Measurements from ENCODE around the gene ADGRB2. TPM values are rescaled to one million over a fixed set of nuclear protein-coding genes. Genes with fewer than 3 reads are reported as not detected.

ADGRB2 gene
- total RNA-seq, 1 experiment from 2014 or later: 10.9 TPM

DNA sequence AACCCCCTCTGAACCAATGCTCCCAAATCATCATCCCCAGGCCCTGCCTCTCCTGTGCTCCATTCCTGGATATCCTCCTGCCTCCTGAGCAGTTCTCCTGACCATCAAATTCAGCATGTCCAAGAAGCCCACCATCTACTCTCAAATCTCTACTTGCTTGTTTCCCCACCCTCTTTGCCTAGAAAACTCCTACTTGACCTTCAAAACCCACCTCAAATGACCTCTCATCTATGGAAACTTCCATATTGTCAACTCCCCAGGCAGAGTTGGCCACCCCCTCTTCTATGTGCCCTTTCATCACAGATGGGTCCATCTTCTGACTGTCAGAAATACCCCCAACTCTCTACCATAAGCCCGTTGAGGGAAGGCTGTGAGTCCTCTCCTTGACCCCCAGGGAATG, 16.8 kb downstream of the ADGRB2 start:
- Histone ChIP-seq H3K56ac (ENCODE audit: insufficient read length, low read depth, low read length) (no peak overlapping the region), H3K27me3 (ENCODE audit: insufficient read depth, low read length) (no peaks in the 10 kb centered on the region), H4K8ac (replicated peaks; ENCODE audit: insufficient read length, low read depth, low read length) (no peak overlapping the region), H3K14ac (ENCODE audit: insufficient read depth, low read length) (no peak overlapping the region), H2BK20ac (ENCODE audit: low read depth, low read length, poor library complexity, severe bottlenecking) (no peak overlapping the region), H3K27ac (ENCODE audit: insufficient read length, low read depth, low read length) (no peak overlapping the region), H2BK12ac (ENCODE audit: insufficient read length, low read depth, low read length) (no peak overlapping the region), H2BK5ac (ENCODE audit: insufficient read length, low read length) (no peak overlapping the region), H3K23me2 (ENCODE audit: insufficient read length, low read depth, low read length, poor library complexity, severe bottlenecking) (no peaks in the 10 kb centered on the region), H2AFZ (ENCODE audit: low read length) (no peak overlapping the region), H3T11ph (ENCODE audit: low read length) (no peak overlapping the region), H3K23ac (ENCODE audit: insufficient read length, low read depth, low read length) (no peak overlapping the region), H2BK120ac (ENCODE audit: low read depth, low read length, poor library complexity, severe bottlenecking) (no peak overlapping the region), H4K5ac (ENCODE audit: insufficient read length, low read depth, low read length) (no peak overlapping the region), H3K79me1 (ENCODE audit: insufficient read depth, low read depth, low read length, poor library complexity, severe bottlenecking) (no peaks in the 10 kb centered on the region), H3K9me3 (ENCODE audit: control insufficient read depth, low read depth, low read length) (no peaks in the 10 kb centered on the region), H3K9ac (ENCODE audit: extremely low read depth, insufficient read length, low read length) (no peak overlapping the region), H3K79me2 (ENCODE audit: insufficient read depth, low read length) (no peaks in the 10 kb centered on the region), H2AK5ac (ENCODE audit: insufficient read length, low read length) (no peak overlapping the region), H4K91ac (ENCODE audit: insufficient read length, low read depth, low read length) (no peak overlapping the region), H4K20me1 (ENCODE audit: control insufficient read depth, insufficient read depth, insufficient read length) (no peaks in the 10 kb centered on the region), H3K4me2 (ENCODE audit: insufficient read depth, insufficient read length, low read length) (no peak overlapping the region), H3K18ac (ENCODE audit: insufficient read length, low read depth, low read length) (no peak overlapping the region), H2BK15ac (ENCODE audit: low read depth, low read length) (no peak overlapping the region), H3K4ac (ENCODE audit: low read depth, low read length) (no peak overlapping the region), H3K4me1 (ENCODE audit: insufficient read depth, low read length) (peaks cover 7% of the 10 kb centered on the region; the same call in 1 of the 2 replicates)
- 0 out of 2 replicates have a peak, but pooled peaks cover 2% of the 10 kb centered on the region for H3K27me3 Mint-ChIP-seq (ENCODE audit: low read depth)
- WGBS (ENCODE audit: extremely low coverage, insufficient read length, low lambda C conversion rate): no CpG with 5 or more reads among the region's 1 CpG
- peak overlapping the region in 1 of 3 experiments; percentile 27; a peak in 2 of 7 replicates for H3K27ac Mint-ChIP-seq
- TF ChIP-seq, protein P1, sequence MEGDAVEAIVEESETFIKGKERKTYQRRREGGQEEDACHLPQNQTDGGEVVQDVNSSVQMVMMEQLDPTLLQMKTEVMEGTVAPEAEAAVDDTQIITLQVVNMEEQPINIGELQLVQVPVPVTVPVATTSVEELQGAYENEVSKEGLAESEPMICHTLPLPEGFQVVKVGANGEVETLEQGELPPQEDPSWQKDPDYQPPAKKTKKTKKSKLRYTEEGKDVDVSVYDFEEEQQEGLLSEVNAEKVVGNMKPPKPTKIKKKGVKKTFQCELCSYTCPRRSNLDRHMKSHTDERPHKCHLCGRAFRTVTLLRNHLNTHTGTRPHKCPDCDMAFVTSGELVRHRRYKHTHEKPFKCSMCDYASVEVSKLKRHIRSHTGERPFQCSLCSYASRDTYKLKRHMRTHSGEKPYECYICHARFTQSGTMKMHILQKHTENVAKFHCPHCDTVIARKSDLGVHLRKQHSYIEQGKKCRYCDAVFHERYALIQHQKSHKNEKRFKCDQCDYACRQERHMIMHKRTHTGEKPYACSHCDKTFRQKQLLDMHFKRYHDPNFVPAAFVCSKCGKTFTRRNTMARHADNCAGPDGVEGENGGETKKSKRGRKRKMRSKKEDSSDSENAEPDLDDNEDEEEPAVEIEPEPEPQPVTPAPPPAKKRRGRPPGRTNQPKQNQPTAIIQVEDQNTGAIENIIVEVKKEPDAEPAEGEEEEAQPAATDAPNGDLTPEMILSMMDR (conservative IDR thresholded peaks at IDR 0.05): no peak
- H3K4me3 Mint-ChIP-seq: no peak overlapping the region; a peak in 1 of 5 replicates
- no peaks in the 10 kb centered on the region; a peak in 1 of 5 replicates for H3K9me3 Mint-ChIP-seq
- H3K36me3 Mint-ChIP-seq (ENCODE audit: insufficient read depth in 1 of 3, low read depth in 3 of 3): no peaks in the 10 kb centered on the region; a peak in 1 of 7 replicates
- DNase-seq: no peak
- H3K4me1 Mint-ChIP-seq: peaks cover 48 to 56% of the 10 kb centered on the region in 2 experiments
